ENCODE results near the gene TCF7L2.

GRCh38 chr10:113056030-113056429, 106.0 kb downstream of the TCF7L2 start:
- TF ChIP-seq CTCF (IDR thresholded peaks at IDR 0.05; ENCODE audit: insufficient read depth, low read length) (no peak), SPI1 (IDR thresholded peaks at IDR 0.05; ENCODE audit: borderline replicate concordance, low read depth) (no peak), POLR2AphosphoS5 (IDR thresholded peaks at IDR 0.05; ENCODE audit: low read depth) (no peak), REST (IDR thresholded peaks at IDR 0.05; ENCODE audit: insufficient replicate concordance, low read depth) (no peak)
